ENCODE data around the gene PDE7B. TPM values are rescaled to one million over a fixed set of nuclear protein-coding genes. Genes with fewer than 3 reads are reported as not detected.

Gene PDE7B
- total RNA-seq, 3 donors from 2014 or later (not counting 1 experiment from before 2014, with no cell fraction given): 0.14 to 0.18 TPM; not detected in 1

GRCh38 chr6:136087986-136088385 lies 236.5 kb downstream of the PDE7B start:
- Mint-ChIP-seq H3K4me3 (no peak overlapping the region), H3K27me3 (ENCODE audit: low read depth in 2 of 2) (peaks cover 2 to 16% of the 10 kb centered on the region in 2 donors), H3K9me3 (no peaks in the 10 kb centered on the region), H3K36me3 (no peaks in the 10 kb centered on the region), H3K4me1 (peaks cover 16 to 25% of the 10 kb centered on the region in 2 donors), H3K27ac (no peak overlapping the region)
- H3K36me3 ChIP-seq (ENCODE audit: control insufficient read depth, insufficient read depth, low read length): no peaks in the 10 kb centered on the region
- intact Hi-C loops (cut with micrococcal nuclease): no loop called here
- ATAC-seq: no peak
- no peaks in the 10 kb centered on the region for H3K4me1 ChIP-seq (ENCODE audit: control insufficient read depth, insufficient read depth, low read length)
- 99% methylated on average over 5 of the region's 6 CpGs for WGBS (ENCODE audit: insufficient coverage)
- H3K4me3 ChIP-seq (ENCODE audit: low read length): no peak overlapping the region
- no peak for TF ChIP-seq CTCF (IDR thresholded peaks at IDR 0.05)
- H3K27ac ChIP-seq (ENCODE audit: low read length): no peak overlapping the region
- DNase-seq: no peak
- no peaks in the 10 kb centered on the region for H3K27me3 ChIP-seq (ENCODE audit: control insufficient read depth, insufficient read depth, low read length)
- no peaks in the 10 kb centered on the region for H3K9me3 ChIP-seq (ENCODE audit: control insufficient read depth, insufficient read depth, low read length)

- no peaks in the 10 kb centered on the region for H3K36me3 Mint-ChIP-seq
- TF ChIP-seq CTCF (IDR thresholded peaks at IDR 0.05): no peak
These were observed 237.2 kb downstream of the PDE7B start for GRCh38 chr6:136088693-136089092.

GRCh38 chr6:136089876-136090275 lies 238.4 kb downstream of the PDE7B start:
- Histone ChIP-seq H3K36me3 (ENCODE audit: control insufficient read depth, insufficient read depth, low read length) (no peaks in the 10 kb centered on the region), H3K4me1 (ENCODE audit: control insufficient read depth, insufficient read depth, low read length) (no peaks in the 10 kb centered on the region), H3K27ac (ENCODE audit: low read length) (no peak overlapping the region), H3K4me3 (ENCODE audit: low read length) (no peak overlapping the region), H3K27me3 (ENCODE audit: control insufficient read depth, insufficient read depth, low read length) (no peaks in the 10 kb centered on the region), H3K9me3 (ENCODE audit: control insufficient read depth, insufficient read depth, low read length) (no peaks in the 10 kb centered on the region)
- Mint-ChIP-seq H3K4me3 (no peak overlapping the region), H3K27ac (no peak overlapping the region), H3K27me3 (ENCODE audit: low read depth in 2 of 2) (peaks cover 8% of the 10 kb centered on the region in 2 donors), H3K4me1 (peaks cover 16 to 25% of the 10 kb centered on the region in 2 donors), H3K9me3 (peaks cover 0 to 5% of the 10 kb centered on the region in 2 donors), H3K36me3 (no peaks in the 10 kb centered on the region)
- WGBS (ENCODE audit: insufficient coverage): 86% methylated on average over 6 of the region's 6 CpGs
- ATAC-seq: no peak
- intact Hi-C loops (cut with micrococcal nuclease): no loop called here
- no peak for DNase-seq
- no peak for TF ChIP-seq CTCF (IDR thresholded peaks at IDR 0.05)

More at GRCh38 chr6:136088693-136089092, 237.2 kb downstream of the PDE7B start:
- intact Hi-C loops (cut with micrococcal nuclease): no loop called here
- Mint-ChIP-seq H3K27me3 (ENCODE audit: low read depth in 2 of 2) (peaks cover 2 to 14% of the 10 kb centered on the region in 2 donors), H3K4me1 (peaks cover 16 to 25% of the 10 kb centered on the region in 2 donors), H3K4me3 (no peak overlapping the region), H3K9me3 (no peaks in the 10 kb centered on the region), H3K27ac (no peak overlapping the region)
- no peaks in the 10 kb centered on the region for H3K9me3 ChIP-seq (ENCODE audit: control insufficient read depth, insufficient read depth, low read length)
- ATAC-seq (no peak), DNase-seq (no peak)
- H3K27ac ChIP-seq (ENCODE audit: low read length): no peak overlapping the region
- H3K36me3 ChIP-seq (ENCODE audit: control insufficient read depth, insufficient read depth, low read length): no peaks in the 10 kb centered on the region
- no peaks in the 10 kb centered on the region for H3K4me1 ChIP-seq (ENCODE audit: control insufficient read depth, insufficient read depth, low read length)
- no peak overlapping the region for H3K4me3 ChIP-seq (ENCODE audit: low read length)
- H3K27me3 ChIP-seq (ENCODE audit: control insufficient read depth, insufficient read depth, low read length): no peaks in the 10 kb centered on the region
- WGBS (ENCODE audit: insufficient coverage): 70% methylated on average over 5 of the region's 5 CpGs

- intact Hi-C loops (cut with micrococcal nuclease): no loop called here
- Histone ChIP-seq H3K4me3 (ENCODE audit: low read length) (no peak overlapping the region), H3K27me3 (ENCODE audit: control insufficient read depth, insufficient read depth, low read length) (no peaks in the 10 kb centered on the region), H3K27ac (ENCODE audit: low read length) (no peak overlapping the region), H3K36me3 (ENCODE audit: control insufficient read depth, insufficient read depth, low read length) (no peaks in the 10 kb centered on the region), H3K4me1 (ENCODE audit: control insufficient read depth, insufficient read depth, low read length) (no peaks in the 10 kb centered on the region), H3K9me3 (ENCODE audit: control insufficient read depth, insufficient read depth, low read length) (no peaks in the 10 kb centered on the region)
- Mint-ChIP-seq H3K9me3 (peaks cover 0 to 5% of the 10 kb centered on the region in 2 donors), H3K4me3 (peak overlapping the region; percentile 0), H3K4me1 (peaks cover 16 to 25% of the 10 kb centered on the region in 2 donors), H3K27me3 (ENCODE audit: low read depth in 2 of 2) (peaks cover 8% of the 10 kb centered on the region in 2 donors), H3K27ac (peak overlapping the region in 1 of 2 donors; percentile 8), H3K36me3 (no peaks in the 10 kb centered on the region)
- WGBS (ENCODE audit: insufficient coverage): 38% methylated on average over 1 of the region's 1 CpG
- DNase-seq (no peak), ATAC-seq (peak in 2 of 3 donors; percentile 53 to 81)
- TF ChIP-seq CTCF (IDR thresholded peaks at IDR 0.05): no peak
These were observed 239.4 kb downstream of the PDE7B start for GRCh38 chr6:136090929-136091328.

All from natural killer cell (primary cell).